K562 (cell line): Measurements from ENCODE around the gene MACROD2. TPM values are rescaled to one million over a fixed set of nuclear protein-coding genes. Genes with fewer than 3 reads are reported as not detected.

Experiments
- polyA plus RNA-seq, 8 experiments: library from polyadenylated mRNA; depleted of rRNA in 4 of 8; stranded (reverse) in 5 of 8; unstranded in 3 of 8; fragments of >200 nt; fragmentation: Nextera tagmentation in 2 of 8; fragmentation: Illumina TruSeq in 1 of 8; extraction: Ambion mirVana in 2 of 8; extraction: Trizol in 1 of 8; gene quantifications; 2 replicates each; pipeline versions ENCODE4 v1.2.1 to v1.2.3, GENCODE V29; 2011 to 2014; ENCODE audit warnings: inconsistent platforms in 1 of 8, missing spikeins in 1 of 8
- total RNA-seq, 7 experiments: library from RNA; depleted of rRNA in 6 of 7; stranded (reverse); fragments of >200 nt in 6 of 7; fragmentation: Illumina TruSeq in 2 of 7; extraction: Trizol in 2 of 7; gene quantifications; 2 replicates each; pipeline versions ENCODE4 v1.2.1 to v1.2.3, GENCODE V29; 2011 to 2021; ENCODE audit warnings: low replicate concordance in 1 of 7
- TF ChIP-seq, protein P1 (sequence below): fragments of 450-650 bp; IDR thresholded peaks from 2 replicates; pipeline ENCODE4 v1.6.1; 2016; ENCODE audit warnings: mild to moderate bottlenecking, moderate library complexity

MACROD2 gene
- total and polyA plus RNA-seq, 9 of the 15 experiments (the other 6 are each of a cell fraction or from before 2014, with no cell fraction given): not detected

DNA sequence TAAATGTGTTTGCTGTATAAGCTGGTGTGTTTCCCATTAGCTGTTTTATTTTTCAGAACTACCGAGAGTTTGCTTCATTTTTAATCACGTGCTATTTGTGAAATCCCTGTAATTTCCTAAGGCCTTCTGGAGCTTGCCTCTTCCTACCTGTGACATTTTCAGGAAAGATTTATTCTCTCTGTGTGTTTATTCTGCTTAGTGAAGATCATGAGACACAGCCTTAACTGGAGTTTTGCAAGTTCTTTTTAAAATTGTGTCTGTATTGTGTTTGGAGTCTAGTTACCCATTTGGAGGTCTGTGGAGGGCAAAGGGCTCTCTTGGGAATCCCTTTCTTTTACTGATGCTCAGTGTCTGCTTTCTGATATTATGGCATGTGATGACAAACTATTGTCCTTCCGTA lies 701.2 kb downstream of the MACROD2 start (continued):
- TF ChIP-seq, protein P1, sequence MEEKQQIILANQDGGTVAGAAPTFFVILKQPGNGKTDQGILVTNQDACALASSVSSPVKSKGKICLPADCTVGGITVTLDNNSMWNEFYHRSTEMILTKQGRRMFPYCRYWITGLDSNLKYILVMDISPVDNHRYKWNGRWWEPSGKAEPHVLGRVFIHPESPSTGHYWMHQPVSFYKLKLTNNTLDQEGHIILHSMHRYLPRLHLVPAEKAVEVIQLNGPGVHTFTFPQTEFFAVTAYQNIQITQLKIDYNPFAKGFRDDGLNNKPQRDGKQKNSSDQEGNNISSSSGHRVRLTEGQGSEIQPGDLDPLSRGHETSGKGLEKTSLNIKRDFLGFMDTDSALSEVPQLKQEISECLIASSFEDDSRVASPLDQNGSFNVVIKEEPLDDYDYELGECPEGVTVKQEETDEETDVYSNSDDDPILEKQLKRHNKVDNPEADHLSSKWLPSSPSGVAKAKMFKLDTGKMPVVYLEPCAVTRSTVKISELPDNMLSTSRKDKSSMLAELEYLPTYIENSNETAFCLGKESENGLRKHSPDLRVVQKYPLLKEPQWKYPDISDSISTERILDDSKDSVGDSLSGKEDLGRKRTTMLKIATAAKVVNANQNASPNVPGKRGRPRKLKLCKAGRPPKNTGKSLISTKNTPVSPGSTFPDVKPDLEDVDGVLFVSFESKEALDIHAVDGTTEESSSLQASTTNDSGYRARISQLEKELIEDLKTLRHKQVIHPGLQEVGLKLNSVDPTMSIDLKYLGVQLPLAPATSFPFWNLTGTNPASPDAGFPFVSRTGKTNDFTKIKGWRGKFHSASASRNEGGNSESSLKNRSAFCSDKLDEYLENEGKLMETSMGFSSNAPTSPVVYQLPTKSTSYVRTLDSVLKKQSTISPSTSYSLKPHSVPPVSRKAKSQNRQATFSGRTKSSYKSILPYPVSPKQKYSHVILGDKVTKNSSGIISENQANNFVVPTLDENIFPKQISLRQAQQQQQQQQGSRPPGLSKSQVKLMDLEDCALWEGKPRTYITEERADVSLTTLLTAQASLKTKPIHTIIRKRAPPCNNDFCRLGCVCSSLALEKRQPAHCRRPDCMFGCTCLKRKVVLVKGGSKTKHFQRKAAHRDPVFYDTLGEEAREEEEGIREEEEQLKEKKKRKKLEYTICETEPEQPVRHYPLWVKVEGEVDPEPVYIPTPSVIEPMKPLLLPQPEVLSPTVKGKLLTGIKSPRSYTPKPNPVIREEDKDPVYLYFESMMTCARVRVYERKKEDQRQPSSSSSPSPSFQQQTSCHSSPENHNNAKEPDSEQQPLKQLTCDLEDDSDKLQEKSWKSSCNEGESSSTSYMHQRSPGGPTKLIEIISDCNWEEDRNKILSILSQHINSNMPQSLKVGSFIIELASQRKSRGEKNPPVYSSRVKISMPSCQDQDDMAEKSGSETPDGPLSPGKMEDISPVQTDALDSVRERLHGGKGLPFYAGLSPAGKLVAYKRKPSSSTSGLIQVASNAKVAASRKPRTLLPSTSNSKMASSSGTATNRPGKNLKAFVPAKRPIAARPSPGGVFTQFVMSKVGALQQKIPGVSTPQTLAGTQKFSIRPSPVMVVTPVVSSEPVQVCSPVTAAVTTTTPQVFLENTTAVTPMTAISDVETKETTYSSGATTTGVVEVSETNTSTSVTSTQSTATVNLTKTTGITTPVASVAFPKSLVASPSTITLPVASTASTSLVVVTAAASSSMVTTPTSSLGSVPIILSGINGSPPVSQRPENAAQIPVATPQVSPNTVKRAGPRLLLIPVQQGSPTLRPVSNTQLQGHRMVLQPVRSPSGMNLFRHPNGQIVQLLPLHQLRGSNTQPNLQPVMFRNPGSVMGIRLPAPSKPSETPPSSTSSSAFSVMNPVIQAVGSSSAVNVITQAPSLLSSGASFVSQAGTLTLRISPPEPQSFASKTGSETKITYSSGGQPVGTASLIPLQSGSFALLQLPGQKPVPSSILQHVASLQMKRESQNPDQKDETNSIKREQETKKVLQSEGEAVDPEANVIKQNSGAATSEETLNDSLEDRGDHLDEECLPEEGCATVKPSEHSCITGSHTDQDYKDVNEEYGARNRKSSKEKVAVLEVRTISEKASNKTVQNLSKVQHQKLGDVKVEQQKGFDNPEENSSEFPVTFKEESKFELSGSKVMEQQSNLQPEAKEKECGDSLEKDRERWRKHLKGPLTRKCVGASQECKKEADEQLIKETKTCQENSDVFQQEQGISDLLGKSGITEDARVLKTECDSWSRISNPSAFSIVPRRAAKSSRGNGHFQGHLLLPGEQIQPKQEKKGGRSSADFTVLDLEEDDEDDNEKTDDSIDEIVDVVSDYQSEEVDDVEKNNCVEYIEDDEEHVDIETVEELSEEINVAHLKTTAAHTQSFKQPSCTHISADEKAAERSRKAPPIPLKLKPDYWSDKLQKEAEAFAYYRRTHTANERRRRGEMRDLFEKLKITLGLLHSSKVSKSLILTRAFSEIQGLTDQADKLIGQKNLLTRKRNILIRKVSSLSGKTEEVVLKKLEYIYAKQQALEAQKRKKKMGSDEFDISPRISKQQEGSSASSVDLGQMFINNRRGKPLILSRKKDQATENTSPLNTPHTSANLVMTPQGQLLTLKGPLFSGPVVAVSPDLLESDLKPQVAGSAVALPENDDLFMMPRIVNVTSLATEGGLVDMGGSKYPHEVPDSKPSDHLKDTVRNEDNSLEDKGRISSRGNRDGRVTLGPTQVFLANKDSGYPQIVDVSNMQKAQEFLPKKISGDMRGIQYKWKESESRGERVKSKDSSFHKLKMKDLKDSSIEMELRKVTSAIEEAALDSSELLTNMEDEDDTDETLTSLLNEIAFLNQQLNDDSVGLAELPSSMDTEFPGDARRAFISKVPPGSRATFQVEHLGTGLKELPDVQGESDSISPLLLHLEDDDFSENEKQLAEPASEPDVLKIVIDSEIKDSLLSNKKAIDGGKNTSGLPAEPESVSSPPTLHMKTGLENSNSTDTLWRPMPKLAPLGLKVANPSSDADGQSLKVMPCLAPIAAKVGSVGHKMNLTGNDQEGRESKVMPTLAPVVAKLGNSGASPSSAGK: no peak
